GM12878 (cell line): ENCODE data around the gene HIVEP3. TPM values are rescaled to one million over a fixed set of nuclear protein-coding genes. Genes with fewer than 3 reads are reported as not detected.

ENCODE experiments used
- ATAC-seq: fragments of 200-7000 bp; cut with Tn5 transposase; 3 replicates; pipeline ENCODE4 v1.9.1; 2020; ENCODE audit warnings: mild to moderate bottlenecking, moderate library complexity
- BruUV-seq: library from RNA; stranded (reverse); fragments of 400-500 nt; replicated peaks from 2 replicates; lab custom pipeline; 2021; lab: Mats Ljungman, UMichigan
- CTCF ChIA-PET: fragments of 300-600 bp; sonication (Branson Sonifier 250); formaldehyde crosslinking; extraction: SDS; loops from one replicate; lab custom pipeline; 2021; ENCODE audit warnings: inconsistent platforms; lab: Yijun Ruan, JAX
- POLR2A ChIA-PET: fragments of 350-600 bp; formaldehyde crosslinking; extraction: SDS; loops from one replicate; lab custom pipeline; 2021; ENCODE audit warnings: inconsistent platforms; lab: Charles Lee
- RAD21 ChIA-PET: fragments of 300-600 bp; sonication (Branson Sonifier 250); formaldehyde crosslinking; loops from one replicate; lab custom pipeline; 2023; ENCODE audit warnings: antibody characterized with exemption; ENCODE audit not compliant: unreplicated experiment; lab: Charles Lee
- SMC1A ChIA-PET: fragments of 300-600 bp; sonication (Branson Sonifier 250); formaldehyde crosslinking; loops from one replicate; lab custom pipeline; 2023; ENCODE audit not compliant: unreplicated experiment, uncharacterized antibody; lab: Charles Lee
- DNase-seq: peaks from one replicate; pipeline ENCODE4 v3.0.0-alpha.2; 2011; ENCODE audit warnings: low read depth, low spot score
- FAIRE-seq: peaks from 3 replicates; lab custom pipeline; 2011; peaks lifted over from hg19 to GRCh38; lab: Jason Lieb, UNC
- H2AFZ ChIP-seq: 2 replicates; pipeline ENCODE4 v1.6.0; 2011; ENCODE audit warnings: low read depth, low read length, control low read depth; ENCODE audit not compliant: control insufficient read depth
- H3K27ac ChIP-seq: 2 replicates; pipeline ENCODE4 v1.5.1; 2011; ENCODE audit warnings: control low read depth; ENCODE audit not compliant: control insufficient read depth, insufficient read depth
- H3K27me3 ChIP-seq, 2 experiments: replicated peaks in 1 of 2; 2 replicates each; pipeline versions ENCODE4 v1.6.0 to v1.6.1; 2011; ENCODE audit warnings: low read length in 1 of 2; ENCODE audit not compliant: control insufficient read depth in 2 of 2, insufficient read depth in 2 of 2
- H3K36me3 ChIP-seq, 2 experiments: 2 replicates each; pipeline ENCODE4 v1.5.1; 2011; ENCODE audit warnings: low read length in 1 of 2; ENCODE audit not compliant: control insufficient read depth in 2 of 2, insufficient read depth in 2 of 2
- H3K4me1 ChIP-seq: 2 replicates; pipeline ENCODE4 v1.6.1; 2011; ENCODE audit warnings: mild to moderate bottlenecking, low read length, moderate library complexity, mixed read lengths; ENCODE audit not compliant: control insufficient read depth, insufficient read depth
- H3K4me2 ChIP-seq: 2 replicates; pipeline ENCODE4 v1.6.0; 2011; ENCODE audit warnings: control low read depth; ENCODE audit not compliant: control insufficient read depth, insufficient read depth
- H3K4me3 ChIP-seq: fragments of 200-600 bp; sonication (generic); 2 replicates; pipeline ENCODE4 v1.5.1; 2016
- H3K79me2 ChIP-seq: 2 replicates; pipeline ENCODE4 v1.6.0; 2011; ENCODE audit warnings: low read length; ENCODE audit not compliant: control insufficient read depth, insufficient read depth
- H3K9ac ChIP-seq: 2 replicates; pipeline ENCODE4 v1.8.0; 2011; ENCODE audit warnings: low read length, control low read depth, mixed read lengths; ENCODE audit not compliant: control insufficient read depth, insufficient read depth
- H3K9me3 ChIP-seq: replicated peaks from 3 replicates; pipeline ENCODE4 v1.5.1; 2011; ENCODE audit warnings: mild to moderate bottlenecking, low read length; ENCODE audit not compliant: control insufficient read depth, insufficient read depth
- H4K20me1 ChIP-seq: 2 replicates; pipeline ENCODE4 v1.6.0; 2011; ENCODE audit not compliant: control insufficient read depth, insufficient read depth
- BCL3 ChIP-seq: IDR thresholded peaks from 2 replicates; pipeline ENCODE4 v1.6.1; 2011; ENCODE audit warnings: borderline replicate concordance, low read depth, mild to moderate bottlenecking, moderate library complexity, low read length; ENCODE audit not compliant: insufficient read depth, poor library complexity, severe bottlenecking
- POLR2AphosphoS2 ChIP-seq: IDR thresholded peaks from 2 replicates; pipeline ENCODE4 v1.6.1; 2011; ENCODE audit warnings: low read depth, mild to moderate bottlenecking, low read length, improper control_type of control experiment, moderate library complexity
- TCF3 ChIP-seq: IDR thresholded peaks from 2 replicates; pipeline ENCODE4 v1.6.1; 2012; ENCODE audit warnings: low read depth, mild to moderate bottlenecking, low read length, borderline replicate concordance; ENCODE audit not compliant: insufficient read depth
- ZNF207 ChIP-seq: fragments of 450-650 bp; IDR thresholded peaks from 2 replicates; pipeline ENCODE4 v1.6.1; 2014; ENCODE audit warnings: antibody characterized with exemption, mild to moderate bottlenecking, borderline replicate concordance
- WGBS: methylation state at CpG from one replicate; pipeline ENCODE4 v1.1.6; 2016; ENCODE audit warnings: low lambda C conversion rate; ENCODE audit not compliant: insufficient replicate concordance, insufficient coverage; ENCODE audit errors: missing lambda C conversion rate; 5-methylcytosine and 5-hydroxymethylcytosine counted together
- in situ Hi-C: fragments of 300-500 bp; cut with MboI; formaldehyde crosslinking; loops from 9 replicates; pipeline ENCODE4 v1.14.3; 2018; ENCODE audit warnings: mixed read lengths
- intact Hi-C: fragments of 100-400 bp; cut with micrococcal nuclease; formaldehyde crosslinking; loops from one replicate; pipeline ENCODE4 v1.14.2; 2022; ENCODE audit not compliant: unreplicated experiment
- polyA plus RNA-seq, 11 experiments: library from polyadenylated mRNA; depleted of rRNA in 4 of 11; unstranded in 6 of 11; stranded (reverse) in 5 of 11; fragments of >200 nt; fragmentation: Nextera tagmentation in 4 of 11; fragmentation: Illumina TruSeq in 1 of 11; extraction: Ambion mirVana in 4 of 11; extraction: Trizol in 1 of 11; gene quantifications; 1 replicate in 1 of 11; 2 replicates in 10 of 11; pipeline versions ENCODE4 v1.2.1 to v1.2.3, GENCODE V29; 2011 to 2016; ENCODE audit warnings: inconsistent platforms in 2 of 11, missing spikeins in 2 of 11, low read depth in 1 of 11
- total RNA-seq, 4 experiments: library from RNA; depleted of rRNA in 3 of 4; stranded (reverse); fragments of >200 nt in 3 of 4; fragmentation: Illumina TruSeq in 1 of 4; extraction: Trizol in 1 of 4; gene quantifications; 2 replicates each; pipeline versions ENCODE4 v1.2.1 to v1.2.3, GENCODE V29; 2013 to 2021

HIVEP3 gene
- total and polyA plus RNA-seq, 10 of the 15 experiments (the other 5 are each of a cell fraction or from before 2014, with no cell fraction given): 1.8 to 13.6 (median 3.8) TPM

- H3K4me1 ChIP-seq: no peaks in the 10 kb centered on the region
- no peaks in the 10 kb centered on the region for H4K20me1 ChIP-seq
- intact Hi-C loops (no loop called here), in situ Hi-C loops (no loop called here)
- RAD21 ChIA-PET: no interaction called here
- SMC1A ChIA-PET: no interaction called here
- H3K79me2 ChIP-seq: no peaks in the 10 kb centered on the region
- H2AFZ ChIP-seq: no peak overlapping the region
- H3K9me3 ChIP-seq: no peaks in the 10 kb centered on the region
- no peak for TF ChIP-seq TCF3
- 28% methylated on average over 10 of the region's 12 CpGs for WGBS
- CTCF ChIA-PET: interaction anchor here (1.0 kb wide), 2 partner anchors 15 to 26 kb away, joined by 3 read pairs; no protein-coding TSS in a partner anchor
- no peaks in the 10 kb centered on the region for H3K36me3 ChIP-seq
- no peak overlapping the region for H3K4me3 ChIP-seq
- FAIRE-seq (no peak), ATAC-seq (no peak), DNase-seq (no peak)
- H3K27ac ChIP-seq: no peak overlapping the region
- no peak overlapping the region for H3K9ac ChIP-seq
- H3K4me2 ChIP-seq: no peak overlapping the region
- H3K27me3 ChIP-seq: no peaks in the 10 kb centered on the region; a peak in 1 of 4 replicates
- POLR2A ChIA-PET: no interaction called here
- no TSS peak for BruUV-seq
These were observed 450.5 kb downstream of the HIVEP3 start for GRCh38 chr1:41468122-41468762.

GRCh38 chr1:41467673-41468072 lies 451.0 kb downstream of the HIVEP3 start:
- TF ChIP-seq ZNF207 (no peak), BCL3 (no peak), POLR2AphosphoS2 (no peak)
- TF ChIP-seq, all 136 proteins: peak for 0
- H3K9me3 ChIP-seq: no peaks in the 10 kb centered on the region
- ChIA-PET SMC1A (no interaction called here), CTCF (interaction anchor here (1.0 kb wide), 1 partner anchor 27 kb away, joined by 3 read pairs; no protein-coding TSS in a partner anchor), POLR2A (no interaction called here), RAD21 (no interaction called here)
- ATAC-seq (no peak), DNase-seq (no peak), FAIRE-seq (no peak)
- H3K27me3 ChIP-seq: no peaks in the 10 kb centered on the region; a peak in 1 of 4 replicates
- no peak overlapping the region for H3K4me3 ChIP-seq
- H3K27ac ChIP-seq: no peak overlapping the region
- no peaks in the 10 kb centered on the region for H3K79me2 ChIP-seq
- intact Hi-C loops (no loop called here), in situ Hi-C loops (no loop called here)
- no peaks in the 10 kb centered on the region for H3K4me1 ChIP-seq
- no peak overlapping the region for H3K9ac ChIP-seq
- no peaks in the 10 kb centered on the region for H3K36me3 ChIP-seq
- WGBS: 25% methylated on average over 4 of the region's 4 CpGs
- H3K4me2 ChIP-seq: no peak overlapping the region
- H4K20me1 ChIP-seq: no peaks in the 10 kb centered on the region
- no TSS peak for BruUV-seq
- H2AFZ ChIP-seq: no peak overlapping the region
